Activated gamma-delta T cell treated with Interleukin-2 at 50 U/mL for 16 hours (primary cell): ENCODE measurements around the gene ZNF709.
"Not testable (repeated sequence)": the region's sequence is repeated elsewhere in the genome, so short reads cannot be mapped to it uniquely, and the experiment has no call there.

Experiments used
- DNase-seq: peaks from one replicate; pipeline ENCODE4 v3.0.0-alpha.2; 2020

The ZNF709 gene

GRCh38 chr19:12450844-12451243, 33.8 kb downstream of the ZNF709 start:
- DNase-seq: no peak

GRCh38 chr19:12448808-12449207, 35.8 kb downstream of the ZNF709 start:
- no peak for DNase-seq

- peak; percentile 99 for DNase-seq
These were observed 43.9 kb downstream of the ZNF709 start, which contains the start of gene ZNF443 for GRCh38 chr19:12440541-12441316. Gene ZNF443 (minus strand): TSS chr19:12441021. CDS start chr19:12440914, 107 bp downstream.

GRCh38 chr19:12439686-12440540, 44.7 kb downstream of the ZNF709 start:
- DNase-seq: peak; percentile 8

GRCh38 chr19:12430726-12431299, 53.8 kb downstream of the ZNF709 start:
- DNase-seq: not testable (repeated sequence)

GRCh38 chr19:12425888-12426274, 58.7 kb downstream of the ZNF709 start:
- no peak for DNase-seq

GRCh38 chr19:12425236-12425887, 59.3 kb downstream of the ZNF709 start:
- DNase-seq: no peak

- DNase-seq: not testable (repeated sequence)
These were observed 67.3 kb downstream of the ZNF709 start for GRCh38 chr19:12417273-12417672.

- DNase-seq: no peak
These were observed 72.7 kb downstream of the ZNF709 start for GRCh38 chr19:12411893-12412292.
